ENCODE data around the gene PRKCD. TPM values are rescaled to one million over a fixed set of nuclear protein-coding genes. Genes with fewer than 3 reads are reported as not detected.

Gene PRKCD
- total RNA-seq, 1 experiment from 2014 or later, result 30.9 TPM

DNA sequence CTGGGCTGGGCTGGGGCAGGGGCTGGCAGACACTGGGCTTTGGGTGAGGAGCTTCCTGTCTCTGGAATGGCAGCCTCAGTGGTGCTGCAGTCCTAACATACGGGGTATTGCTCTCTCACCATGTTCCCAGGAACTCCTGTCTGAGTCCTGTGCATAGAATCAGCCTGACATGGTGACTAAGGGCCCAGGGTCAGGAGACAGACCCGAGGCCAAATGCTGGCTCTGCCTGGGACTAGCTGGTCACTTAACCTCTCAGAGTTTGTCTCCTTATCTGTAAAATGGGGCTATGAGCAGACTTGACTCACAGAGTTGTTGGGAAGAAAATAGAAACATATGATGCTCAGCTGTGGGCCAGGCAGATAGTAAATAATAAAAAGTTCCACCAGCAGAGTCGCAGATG, 28.3 kb downstream of the PRKCD start:
- Histone ChIP-seq H3K36me3 (ENCODE audit: control insufficient read depth, insufficient read depth, low read length) (peaks cover 4% of the 10 kb centered on the region), H3K4me1 (no peaks in the 10 kb centered on the region), H3K4me3 (ENCODE audit: low read depth, low read length) (no peak overlapping the region), H3K9me3 (no peaks in the 10 kb centered on the region), H3K27me3 (replicated peaks; ENCODE audit: control insufficient read depth, insufficient read depth, low read length) (no peaks in the 10 kb centered on the region)
- BruUV-seq (replicated peaks), result no TSS peak
- Mint-ChIP-seq H3K4me1 (ENCODE audit: low read depth, unreplicated experiment) (no peaks in the 10 kb centered on the region), H3K36me3 (ENCODE audit: insufficient read depth, unreplicated experiment) (peaks cover 21% of the 10 kb centered on the region), H3K27ac (ENCODE audit: unreplicated experiment) (no peak overlapping the region), H3K9me3 (ENCODE audit: unreplicated experiment) (no peaks in the 10 kb centered on the region), H3K27me3 (ENCODE audit: insufficient read depth, unreplicated experiment) (no peaks in the 10 kb centered on the region), H3K4me3 (ENCODE audit: unreplicated experiment) (no peak overlapping the region)
- TF ChIP-seq, protein P1, sequence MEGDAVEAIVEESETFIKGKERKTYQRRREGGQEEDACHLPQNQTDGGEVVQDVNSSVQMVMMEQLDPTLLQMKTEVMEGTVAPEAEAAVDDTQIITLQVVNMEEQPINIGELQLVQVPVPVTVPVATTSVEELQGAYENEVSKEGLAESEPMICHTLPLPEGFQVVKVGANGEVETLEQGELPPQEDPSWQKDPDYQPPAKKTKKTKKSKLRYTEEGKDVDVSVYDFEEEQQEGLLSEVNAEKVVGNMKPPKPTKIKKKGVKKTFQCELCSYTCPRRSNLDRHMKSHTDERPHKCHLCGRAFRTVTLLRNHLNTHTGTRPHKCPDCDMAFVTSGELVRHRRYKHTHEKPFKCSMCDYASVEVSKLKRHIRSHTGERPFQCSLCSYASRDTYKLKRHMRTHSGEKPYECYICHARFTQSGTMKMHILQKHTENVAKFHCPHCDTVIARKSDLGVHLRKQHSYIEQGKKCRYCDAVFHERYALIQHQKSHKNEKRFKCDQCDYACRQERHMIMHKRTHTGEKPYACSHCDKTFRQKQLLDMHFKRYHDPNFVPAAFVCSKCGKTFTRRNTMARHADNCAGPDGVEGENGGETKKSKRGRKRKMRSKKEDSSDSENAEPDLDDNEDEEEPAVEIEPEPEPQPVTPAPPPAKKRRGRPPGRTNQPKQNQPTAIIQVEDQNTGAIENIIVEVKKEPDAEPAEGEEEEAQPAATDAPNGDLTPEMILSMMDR (IDR thresholded peaks at IDR 0.05; ENCODE audit: insufficient read depth in 1 of 2, low read depth in 1 of 2, low read length in 1 of 2, severe bottlenecking in 1 of 2, unreplicated experiment in 1 of 2), result no peak
- DNase-seq, result no peak
- POLR2A ChIA-PET, result no interaction called here
- intact Hi-C loops (cut with micrococcal nuclease; ENCODE audit: unreplicated experiment), result no loop called here
- CTCF ChIA-PET, result interaction anchor here (1.0 to 1.4 kb wide), 3 partner anchors 29 to 74 kb away, joined by 3 to 4 read pairs (median 3); partner anchors contain the start of gene PRKCD

DNA sequence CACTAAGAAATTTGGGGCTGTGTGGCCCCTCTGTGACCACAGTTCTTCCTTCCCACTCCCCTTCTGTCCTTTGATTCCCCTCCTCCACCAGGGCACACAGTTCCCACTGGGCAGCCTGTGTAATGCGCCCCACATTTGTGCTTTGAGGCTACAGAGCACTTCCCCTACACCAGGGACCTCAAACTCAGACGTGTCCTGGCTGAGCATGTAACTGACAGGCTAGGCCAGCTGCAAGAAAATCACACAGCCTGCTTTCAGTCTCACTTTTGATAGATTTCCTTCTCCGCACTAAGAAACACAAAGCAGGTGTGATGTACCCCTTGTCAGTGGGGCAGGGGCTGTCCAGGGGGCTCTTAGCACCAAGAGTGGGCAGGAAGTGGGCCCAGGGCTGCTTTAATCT, 29.6 kb downstream of the PRKCD start:
- BruUV-seq (replicated peaks), result no TSS peak
- TF ChIP-seq, protein P1 (IDR thresholded peaks at IDR 0.05; ENCODE audit: insufficient read depth in 1 of 2, low read depth in 1 of 2, low read length in 1 of 2, severe bottlenecking in 1 of 2, unreplicated experiment in 1 of 2), result no peak
- Histone ChIP-seq H3K9me3 (no peaks in the 10 kb centered on the region), H3K4me1 (no peaks in the 10 kb centered on the region), H3K36me3 (ENCODE audit: control insufficient read depth, insufficient read depth, low read length) (peaks cover 4% of the 10 kb centered on the region), H3K4me3 (ENCODE audit: low read depth, low read length) (no peak overlapping the region), H3K27me3 (replicated peaks; ENCODE audit: control insufficient read depth, insufficient read depth, low read length) (no peaks in the 10 kb centered on the region)
- ChIA-PET POLR2A (no interaction called here), CTCF (no interaction called here)
- no peaks in the 10 kb centered on the region for H3K9me3 Mint-ChIP-seq (ENCODE audit: unreplicated experiment)
- H3K4me1 Mint-ChIP-seq (ENCODE audit: low read depth, unreplicated experiment), result no peaks in the 10 kb centered on the region
- H3K27me3 Mint-ChIP-seq (ENCODE audit: insufficient read depth, unreplicated experiment), result no peaks in the 10 kb centered on the region
- DNase-seq, result no peak
- peaks cover 13% of the 10 kb centered on the region for H3K36me3 Mint-ChIP-seq (ENCODE audit: insufficient read depth, unreplicated experiment)
- intact Hi-C loops (cut with micrococcal nuclease; ENCODE audit: unreplicated experiment), result no loop called here
- no peak overlapping the region for H3K4me3 Mint-ChIP-seq (ENCODE audit: unreplicated experiment)
- no peak overlapping the region for H3K27ac Mint-ChIP-seq (ENCODE audit: unreplicated experiment)

DNA sequence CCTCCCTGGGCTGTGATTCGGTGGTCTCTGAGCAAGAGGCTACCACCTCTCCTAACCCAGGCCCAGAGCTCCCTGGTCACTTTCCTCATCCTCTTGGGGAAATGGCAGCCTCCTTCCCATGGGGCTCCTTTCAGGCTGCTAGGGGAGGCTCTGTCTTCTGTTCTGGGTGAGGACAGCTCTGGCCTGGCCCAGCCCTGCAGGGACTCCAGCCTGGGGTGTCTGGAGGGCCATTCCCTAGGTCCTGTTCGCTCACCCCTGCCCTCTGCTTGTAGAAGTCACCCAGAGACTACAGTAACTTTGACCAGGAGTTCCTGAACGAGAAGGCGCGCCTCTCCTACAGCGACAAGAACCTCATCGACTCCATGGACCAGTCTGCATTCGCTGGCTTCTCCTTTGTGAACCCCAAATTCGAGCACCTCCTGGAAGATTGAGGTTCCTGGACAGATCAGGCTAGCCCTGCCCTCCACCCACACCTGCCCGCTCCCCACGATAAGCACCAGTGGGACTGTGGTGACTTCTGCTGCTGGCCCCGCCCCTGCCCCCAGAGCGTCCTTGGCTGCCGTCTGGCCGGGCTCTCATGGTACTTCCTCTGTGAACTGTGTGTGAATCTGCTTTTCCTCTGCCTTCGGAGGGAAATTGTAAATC, 30.9 kb downstream of the PRKCD start:
- Mint-ChIP-seq H3K36me3 (ENCODE audit: insufficient read depth, unreplicated experiment) (peaks cover 6% of the 10 kb centered on the region), H3K4me1 (ENCODE audit: low read depth, unreplicated experiment) (no peaks in the 10 kb centered on the region), H3K4me3 (ENCODE audit: unreplicated experiment) (no peak overlapping the region), H3K27ac (ENCODE audit: unreplicated experiment) (no peak overlapping the region), H3K9me3 (ENCODE audit: unreplicated experiment) (no peaks in the 10 kb centered on the region), H3K27me3 (ENCODE audit: insufficient read depth, unreplicated experiment) (no peaks in the 10 kb centered on the region)
- DNase-seq, result no peak
- Histone ChIP-seq H3K36me3 (ENCODE audit: control insufficient read depth, insufficient read depth, low read length) (peaks cover 4% of the 10 kb centered on the region), H3K9me3 (no peaks in the 10 kb centered on the region), H3K4me1 (no peaks in the 10 kb centered on the region), H3K27me3 (replicated peaks; ENCODE audit: control insufficient read depth, insufficient read depth, low read length) (no peaks in the 10 kb centered on the region), H3K4me3 (ENCODE audit: low read depth, low read length) (no peak overlapping the region)
- TF ChIP-seq, protein P1 (IDR thresholded peaks at IDR 0.05; ENCODE audit: insufficient read depth in 1 of 2, low read depth in 1 of 2, low read length in 1 of 2, severe bottlenecking in 1 of 2, unreplicated experiment in 1 of 2), result no peak
- POLR2A ChIA-PET, result no interaction called here
- BruUV-seq (replicated peaks), result no TSS peak
- intact Hi-C loops (cut with micrococcal nuclease; ENCODE audit: unreplicated experiment), result no loop called here
- CTCF ChIA-PET, result no interaction called here

All from Caco-2 (cell line).